GM18508 (cell line): ENCODE results near the gene SENP2.
"Not testable (repeated sequence)": the region's sequence is repeated elsewhere in the genome, so short reads cannot be mapped to it uniquely, and the experiment has no call there.

Experiments used
- ATAC-seq: cut with Tn5 transposase; IDR thresholded peaks from one replicate; pipeline ENCODE4 v1.9.1; 2021; ENCODE audit warnings: moderate number of reproducible peaks; ENCODE audit not compliant: insufficient read depth, unreplicated experiment

Gene SENP2

GRCh38 chr3:185646382-185647133, 60.5 kb downstream of the SENP2 start:
- no peak for ATAC-seq

- ATAC-seq: no peak
Measured at GRCh38 chr3:185647134-185647879, 61.2 kb downstream of the SENP2 start.

GRCh38 chr3:185647880-185648210, 61.8 kb downstream of the SENP2 start:
- no peak for ATAC-seq

GRCh38 chr3:185648396-185648795, 62.3 kb downstream of the SENP2 start:
- ATAC-seq: no peak

DNA sequence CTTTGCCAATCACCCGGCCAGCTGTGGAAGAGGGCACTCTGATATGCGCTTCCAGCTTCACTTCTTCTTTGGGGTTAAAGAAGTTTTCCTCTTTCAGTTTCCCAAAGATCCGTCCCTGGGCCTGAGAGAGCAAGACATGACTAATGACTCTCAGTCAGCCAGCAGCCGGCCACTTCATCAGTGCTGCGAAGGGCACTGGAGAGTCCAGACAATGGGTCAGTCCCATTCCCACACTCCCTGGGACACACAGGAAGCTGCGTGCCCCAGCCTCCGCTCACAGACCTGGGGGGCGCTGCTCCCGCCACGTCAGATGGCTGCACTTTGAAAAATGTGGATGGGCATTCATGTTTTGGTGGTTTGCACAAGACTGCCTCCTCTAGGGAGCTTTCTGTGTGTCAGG, 63.3 kb downstream of the SENP2 start:
- no peak for ATAC-seq

DNA sequence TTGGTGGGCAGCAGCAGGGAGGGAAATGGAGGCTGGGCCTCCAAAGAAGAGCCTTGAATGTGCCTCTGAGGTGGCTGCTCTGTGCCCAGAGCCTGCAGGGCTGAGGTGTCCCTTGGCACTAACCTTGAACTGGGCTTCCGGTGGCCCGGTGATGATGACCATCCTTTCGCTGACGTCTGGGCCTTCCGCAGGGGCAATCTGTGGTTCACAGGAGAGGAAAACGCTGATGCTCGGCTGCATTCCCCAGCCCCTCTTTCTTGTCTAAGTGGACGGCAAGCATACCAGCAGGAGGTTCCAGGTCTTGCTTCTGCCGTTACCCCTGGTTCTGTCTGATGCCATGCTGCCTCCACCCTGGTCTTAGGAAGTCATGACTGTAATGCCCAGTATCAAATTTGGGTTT, 65.9 kb downstream of the SENP2 start:
- ATAC-seq: no peak

DNA sequence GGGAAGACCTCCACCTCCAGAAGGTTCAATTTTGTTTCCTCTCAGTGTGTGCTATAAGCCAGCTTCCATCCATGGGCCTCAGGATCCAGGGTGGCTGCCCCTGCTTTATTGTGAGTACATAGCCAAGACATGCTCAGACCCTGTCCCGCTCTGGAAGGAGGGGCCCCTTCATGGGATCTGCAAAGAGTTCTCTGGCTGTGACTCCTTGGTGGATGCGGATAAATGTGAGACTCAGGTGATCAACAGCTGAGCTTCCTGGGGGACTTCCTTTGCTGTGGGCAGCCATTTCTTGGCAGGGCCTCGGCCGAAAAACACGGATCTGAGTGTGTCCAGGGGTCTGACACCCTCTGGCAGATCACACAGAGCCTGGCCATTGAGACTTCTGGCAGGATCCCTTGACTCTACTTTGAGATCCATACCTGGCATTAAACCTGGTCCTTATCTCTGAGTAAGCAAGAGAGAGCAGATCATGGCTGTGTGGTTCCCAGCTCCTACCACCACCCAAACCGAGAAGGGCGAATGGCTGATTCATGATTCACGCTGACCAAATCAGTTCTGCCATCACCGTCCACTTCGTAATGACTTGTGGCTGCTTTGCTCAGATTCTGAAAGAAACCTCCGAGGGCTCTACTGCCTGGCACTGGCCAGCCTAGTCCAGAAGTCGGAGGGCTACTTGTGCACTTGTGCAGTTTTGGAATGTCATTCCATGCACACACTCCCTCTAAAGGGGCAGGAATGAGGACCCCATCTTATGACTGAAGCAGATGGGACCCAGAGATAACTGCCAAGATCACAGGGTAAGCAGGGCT, 68.1 kb downstream of the SENP2 start:
- no peak for ATAC-seq

DNA sequence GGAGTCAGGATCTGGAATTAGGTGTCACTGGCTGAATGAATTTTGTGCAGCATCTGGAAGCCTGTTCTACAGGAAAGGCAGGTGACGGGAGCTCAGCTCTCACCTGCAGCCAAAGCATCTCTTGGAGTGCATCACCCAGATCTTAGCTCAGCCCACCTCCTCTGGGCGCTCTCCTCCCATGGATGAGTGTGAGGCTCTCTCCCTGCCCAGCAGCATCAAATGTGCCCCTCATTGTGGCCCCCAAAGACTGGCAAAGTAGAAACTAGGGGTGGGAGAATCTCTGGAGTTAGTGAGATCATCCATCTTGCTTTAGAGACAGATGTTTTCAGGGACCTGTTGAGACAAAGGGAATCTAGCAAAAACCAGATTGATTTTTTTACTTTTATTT, 68.7 kb downstream of the SENP2 start:
- no peak for ATAC-seq

GRCh38 chr3:185655426-185656320, 69.6 kb downstream of the SENP2 start:
- ATAC-seq: no peak

GRCh38 chr3:185656321-185656840, 70.3 kb downstream of the SENP2 start:
- ATAC-seq: no peak

DNA sequence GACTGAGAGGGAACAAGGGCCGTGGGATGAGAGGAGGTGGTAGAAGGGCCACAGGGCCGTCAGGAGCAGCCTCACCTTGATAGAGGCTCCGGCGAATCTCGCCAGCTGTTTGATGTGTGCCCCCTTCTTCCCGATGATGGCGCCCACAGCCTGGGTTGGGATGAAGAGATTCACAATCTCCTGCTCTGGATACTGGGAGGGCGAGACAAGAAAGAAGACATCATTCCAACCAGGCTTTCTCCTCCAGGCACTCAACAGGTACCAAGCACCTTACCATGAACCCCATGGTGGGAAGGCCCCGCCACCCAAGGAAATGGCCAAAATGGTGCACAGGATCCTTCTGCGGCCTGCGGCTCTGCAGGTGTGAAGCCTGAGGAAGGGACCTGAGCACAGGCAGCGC, 71.1 kb downstream of the SENP2 start:
- ATAC-seq: no peak

- no peak for ATAC-seq
Measured at GRCh38 chr3:185657691-185658503, 71.8 kb downstream of the SENP2 start.

GRCh38 chr3:185658504-185658912, 72.4 kb downstream of the SENP2 start:
- no peak for ATAC-seq

DNA sequence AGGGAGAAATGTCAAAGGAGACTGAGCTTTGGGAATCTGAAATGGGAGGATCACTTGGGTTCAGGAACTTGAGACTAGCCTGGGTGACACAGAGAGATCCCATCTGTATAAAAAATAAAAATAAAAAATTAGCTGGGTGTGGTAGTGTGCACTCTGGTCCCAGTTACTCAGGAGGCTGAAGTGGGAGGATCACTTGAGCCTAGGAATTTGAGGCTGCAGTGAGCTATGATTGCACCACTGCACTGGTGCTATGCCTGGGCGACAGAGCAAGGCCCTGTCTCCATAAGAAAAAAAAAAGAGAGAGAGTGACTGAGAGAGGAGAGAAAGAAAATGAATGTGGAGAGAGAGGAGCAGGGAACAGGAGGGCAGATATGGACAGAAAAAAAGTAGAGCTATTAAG, 72.8 kb downstream of the SENP2 start:
- ATAC-seq: no peak

DNA sequence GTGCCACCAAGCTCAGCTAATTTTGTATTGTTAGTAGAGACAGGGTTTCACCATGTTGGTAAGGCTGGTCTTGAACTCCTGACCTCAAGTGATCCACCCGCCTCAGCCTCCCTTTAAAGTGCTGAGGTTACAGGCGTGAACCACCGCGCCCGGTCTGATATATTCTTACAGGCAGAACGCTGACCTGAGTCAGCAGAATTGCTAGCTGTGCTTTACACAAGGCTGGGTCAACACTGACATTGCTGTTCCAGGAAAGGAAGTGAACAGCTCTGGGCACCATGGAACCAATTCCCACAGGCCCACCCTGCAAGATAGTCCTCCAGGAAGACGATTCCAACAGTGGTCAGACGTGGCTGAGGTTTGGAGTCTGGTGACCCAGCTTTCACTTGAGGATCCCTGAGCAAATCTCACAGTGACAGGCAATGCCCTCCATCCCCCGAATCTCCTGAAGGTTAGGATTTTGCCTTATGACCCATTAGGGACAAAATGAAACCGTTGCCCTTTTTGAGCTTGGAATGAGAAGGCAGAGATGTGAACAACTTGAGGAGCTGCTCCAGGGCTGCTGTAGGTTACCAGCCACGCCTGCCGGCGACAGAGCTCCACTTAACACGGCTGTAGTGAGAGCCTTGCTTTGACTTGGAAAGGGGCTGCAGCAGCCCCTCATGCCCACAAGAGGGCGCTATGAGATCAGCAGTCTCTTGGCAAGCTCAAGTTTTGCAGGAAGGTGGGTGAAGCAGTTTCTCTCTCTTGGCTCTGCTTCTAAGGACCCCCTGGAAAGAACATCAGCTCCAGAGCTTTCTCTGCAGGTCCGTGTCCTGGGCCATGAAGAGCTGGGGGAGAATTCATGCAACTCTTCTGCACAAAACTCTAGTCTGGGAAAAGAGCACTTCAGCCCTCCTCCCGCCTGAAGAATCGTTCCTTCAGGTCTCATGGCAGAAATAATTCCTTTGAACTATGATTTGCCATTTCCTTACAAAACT, 74.1 kb downstream of the SENP2 start:
- no peak for ATAC-seq

DNA sequence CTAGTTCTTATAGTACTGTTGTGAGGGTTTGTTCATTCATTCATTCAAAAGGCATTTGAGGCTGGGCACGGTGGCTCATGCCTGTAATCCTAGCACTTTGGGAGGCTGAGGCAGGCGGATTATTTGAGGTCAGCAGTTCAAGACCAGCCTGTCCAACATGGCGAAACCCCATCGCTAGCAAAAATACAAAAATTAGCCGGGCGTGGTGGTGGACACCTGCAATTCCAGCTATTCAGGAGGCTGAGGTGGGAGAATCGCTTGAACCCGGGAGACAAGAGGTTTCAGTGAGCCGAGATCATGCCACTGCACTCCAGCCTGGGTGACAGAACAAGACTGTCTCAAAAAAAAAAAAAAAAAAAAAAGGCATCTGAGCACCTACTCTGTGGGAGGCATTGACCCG, 75.2 kb downstream of the SENP2 start:
- not testable (repeated sequence) for ATAC-seq

GRCh38 chr3:185661772-185662171, 75.7 kb downstream of the SENP2 start:
- ATAC-seq: no peak

DNA sequence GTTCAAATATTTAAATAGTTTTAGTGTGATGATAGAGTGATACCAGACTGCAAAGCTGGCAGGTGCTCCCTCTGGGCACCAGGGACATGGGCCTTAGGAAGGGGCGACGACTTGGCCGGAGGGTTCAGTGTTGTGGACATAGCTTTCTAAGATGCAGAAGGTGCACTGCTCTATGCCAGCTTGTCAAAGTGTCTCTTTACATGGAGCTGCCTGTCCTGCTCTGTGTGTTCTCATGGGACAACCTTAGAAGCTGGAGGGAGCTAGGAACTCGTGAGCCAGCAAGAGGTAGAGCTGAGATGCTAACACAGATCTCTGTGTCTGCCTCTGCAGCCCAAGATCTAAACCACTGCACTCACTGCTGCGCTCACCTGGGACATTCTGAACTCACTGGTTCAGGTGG, 77.8 kb downstream of the SENP2 start:
- ATAC-seq: no peak
